Loucy (cell line): ENCODE results near the gene SLC9A9.

Source experiments
- H2AFZ ChIP-seq: fragments of 200-600 bp; sonication (generic); 2 replicates; pipeline ENCODE4 v1.6.0; 2016; ENCODE audit warnings: antibody characterized with exemption, mild to moderate bottlenecking, low read length, moderate library complexity
- H3F3A ChIP-seq: fragments of 200-600 bp; 2 replicates; pipeline ENCODE4 v1.6.0; 2016; ENCODE audit warnings: antibody characterized with exemption, low read depth, mild to moderate bottlenecking
- H3K27me3 ChIP-seq: fragments of 200-600 bp; sonication (generic); 2 replicates; pipeline ENCODE4 v1.6.1; 2014; ENCODE audit warnings: low read length, mild to moderate bottlenecking; ENCODE audit not compliant: insufficient read depth, poor library complexity, severe bottlenecking
- H3K36me3 ChIP-seq: fragments of 200-600 bp; sonication (generic); 2 replicates; pipeline ENCODE4 v1.6.1; 2016; ENCODE audit warnings: low read length; ENCODE audit not compliant: insufficient read depth
- H3K4me1 ChIP-seq: fragments of 200-600 bp; sonication (generic); 2 replicates; pipeline ENCODE4 v1.5.1; 2014; ENCODE audit warnings: low read length, mild to moderate bottlenecking; ENCODE audit not compliant: insufficient read depth, poor library complexity, severe bottlenecking
- H3K4me2 ChIP-seq: fragments of 200-600 bp; sonication (generic); 2 replicates; pipeline ENCODE4 v1.6.0; 2014; ENCODE audit warnings: antibody characterized with exemption, low read length, low read depth, mild to moderate bottlenecking; ENCODE audit not compliant: poor library complexity, severe bottlenecking
- H3K4me3 ChIP-seq: fragments of 200-600 bp; sonication (generic); 2 replicates; pipeline ENCODE4 v1.5.1; 2014; ENCODE audit warnings: low read length, mild to moderate bottlenecking, mixed read lengths; ENCODE audit not compliant: poor library complexity, severe bottlenecking
- H3K79me2 ChIP-seq: fragments of 200-600 bp; sonication (generic); 2 replicates; pipeline ENCODE4 v1.6.1; 2014; ENCODE audit warnings: low read length; ENCODE audit not compliant: insufficient read depth
- H3K9ac ChIP-seq: fragments of 200-600 bp; sonication (generic); 2 replicates; pipeline ENCODE4 v1.6.0; 2014; ENCODE audit warnings: mild to moderate bottlenecking, low read depth, low read length, moderate library complexity; ENCODE audit not compliant: poor library complexity, severe bottlenecking
- H3K9me2 ChIP-seq: fragments of 200-600 bp; sonication (generic); replicated peaks from 2 replicates; pipeline ENCODE4 v1.6.1; 2016; ENCODE audit warnings: low read depth, low read length, mixed read lengths
- H3K9me3 ChIP-seq: fragments of 200-600 bp; sonication (generic); 2 replicates; pipeline ENCODE4 v1.6.1; 2014; ENCODE audit warnings: mild to moderate bottlenecking, antibody characterized with exemption, low read length, low read depth; ENCODE audit not compliant: insufficient read depth
- H4K20me1 ChIP-seq: fragments of 200-600 bp; sonication (generic); 2 replicates; pipeline ENCODE4 v1.6.0; 2014; ENCODE audit warnings: antibody characterized with exemption, low read length, mild to moderate bottlenecking; ENCODE audit not compliant: insufficient read depth, poor library complexity, severe bottlenecking
- CTCF ChIP-seq: fragments of 200-600 bp; sonication (generic); conservative IDR thresholded peaks from 2 replicates; pipeline ENCODE4 v1.5.1; 2014; ENCODE audit warnings: mild to moderate bottlenecking, antibody characterized with exemption, low read length
- EZH2phosphoT487 ChIP-seq: fragments of 200-600 bp; IDR thresholded peaks from 2 replicates; pipeline ENCODE4 v1.6.1; 2018; ENCODE audit warnings: antibody characterized with exemption, mild to moderate bottlenecking, moderate library complexity, borderline replicate concordance

SLC9A9 gene

GRCh38 chr3:143413372-143413771 is 434.9 kb downstream of the SLC9A9 start:
- TF ChIP-seq EZH2phosphoT487 (no peak), CTCF (no peak)
- H3K9ac ChIP-seq, result no peak overlapping the region
- H3K4me3 ChIP-seq, result no peak overlapping the region

GRCh38 chr3:143412084-143412483 is 436.2 kb downstream of the SLC9A9 start:
- H3K4me2 ChIP-seq, result no peak overlapping the region
- no peaks in the 10 kb centered on the region for H3K9me2 ChIP-seq
- no peak overlapping the region for H2AFZ ChIP-seq
- no peaks in the 10 kb centered on the region for H3K9me3 ChIP-seq
- H4K20me1 ChIP-seq, result no peaks in the 10 kb centered on the region
- no peaks in the 10 kb centered on the region for H3K79me2 ChIP-seq
- no peak overlapping the region for H3K4me3 ChIP-seq
- no peaks in the 10 kb centered on the region for H3F3A ChIP-seq
- no peak overlapping the region for H3K9ac ChIP-seq
- peaks cover 2% of the 10 kb centered on the region for H3K4me1 ChIP-seq
- TF ChIP-seq EZH2phosphoT487 (no peak), CTCF (no peak)
- H3K27me3 ChIP-seq, result no peaks in the 10 kb centered on the region
- H3K36me3 ChIP-seq, result no peaks in the 10 kb centered on the region

More at GRCh38 chr3:143413372-143413771, 434.9 kb downstream of the SLC9A9 start:
- H3K9me2 ChIP-seq, result no peaks in the 10 kb centered on the region
- H3K9me3 ChIP-seq, result no peaks in the 10 kb centered on the region
- H3K4me2 ChIP-seq, result no peak overlapping the region
- H3K27me3 ChIP-seq, result no peaks in the 10 kb centered on the region
- no peak overlapping the region for H2AFZ ChIP-seq
- no peaks in the 10 kb centered on the region for H4K20me1 ChIP-seq
- no peaks in the 10 kb centered on the region for H3K36me3 ChIP-seq
- H3K79me2 ChIP-seq, result no peaks in the 10 kb centered on the region
- no peaks in the 10 kb centered on the region for H3K4me1 ChIP-seq
- no peaks in the 10 kb centered on the region for H3F3A ChIP-seq

- H2AFZ ChIP-seq, result no peak overlapping the region
- H3K9me3 ChIP-seq, result no peaks in the 10 kb centered on the region
- H3K79me2 ChIP-seq, result no peaks in the 10 kb centered on the region
- no peaks in the 10 kb centered on the region for H3K9me2 ChIP-seq
- no peaks in the 10 kb centered on the region for H4K20me1 ChIP-seq
- no peak overlapping the region for H3K4me3 ChIP-seq
- H3K9ac ChIP-seq, result no peak overlapping the region
- H3K27me3 ChIP-seq, result no peaks in the 10 kb centered on the region
- TF ChIP-seq EZH2phosphoT487 (no peak), CTCF (no peak)
- no peaks in the 10 kb centered on the region for H3F3A ChIP-seq
- no peak overlapping the region for H3K4me2 ChIP-seq
- H3K4me1 ChIP-seq, result peaks cover 3% of the 10 kb centered on the region
- H3K36me3 ChIP-seq, result no peaks in the 10 kb centered on the region
These were observed 438.0 kb downstream of the SLC9A9 start for GRCh38 chr3:143410259-143410658.
